GM18519 (cell line): ENCODE data around the gene GPR68.
"Not testable (repeated sequence)": the region's sequence is repeated elsewhere in the genome, so short reads cannot be mapped to it uniquely, and the experiment has no call there.

Experiments used
- ATAC-seq: cut with Tn5 transposase; IDR thresholded peaks from one replicate; pipeline ENCODE4 v1.9.1; 2021; ENCODE audit warnings: mild to moderate bottlenecking, moderate library complexity; ENCODE audit not compliant: unreplicated experiment, low FRiP score

The GPR68 gene

DNA sequence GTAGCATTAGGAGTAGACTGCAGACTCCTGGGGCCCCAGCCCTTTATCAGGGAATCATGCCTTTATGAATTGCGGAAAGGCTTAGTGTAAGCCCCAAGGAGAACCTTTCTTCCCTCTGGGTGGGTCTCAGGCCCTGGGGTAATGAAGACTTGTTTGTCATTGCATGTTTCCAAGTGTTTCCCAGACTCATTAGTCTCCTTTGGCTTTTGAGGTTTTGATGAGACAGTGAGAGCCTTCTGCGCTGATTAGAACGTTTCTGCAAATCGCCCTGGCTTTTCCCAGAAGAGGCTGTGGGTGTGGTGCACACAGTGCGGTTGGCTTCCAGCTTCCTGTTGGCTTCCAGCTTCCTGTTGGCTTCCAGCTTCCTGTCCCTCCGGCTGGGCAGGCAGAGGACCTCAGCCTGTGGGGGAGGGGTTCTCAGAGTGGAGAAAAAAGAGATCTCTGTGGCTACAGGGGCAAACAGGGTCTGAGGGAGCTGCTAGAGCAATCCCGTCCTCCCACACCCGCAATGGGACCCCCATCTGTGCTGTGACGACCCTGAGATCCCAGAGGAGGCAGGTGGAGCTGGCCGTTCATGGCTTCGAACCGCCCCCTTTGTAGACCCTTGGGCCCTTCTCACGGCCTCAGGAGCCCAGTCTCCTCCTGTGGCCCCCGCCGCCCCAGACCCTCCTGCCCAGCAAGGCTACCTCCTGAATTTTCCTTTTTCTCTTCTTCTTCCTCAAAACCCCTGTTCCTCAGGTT is 42.1 kb downstream of the GPR68 start:
- ATAC-seq: no peak

DNA sequence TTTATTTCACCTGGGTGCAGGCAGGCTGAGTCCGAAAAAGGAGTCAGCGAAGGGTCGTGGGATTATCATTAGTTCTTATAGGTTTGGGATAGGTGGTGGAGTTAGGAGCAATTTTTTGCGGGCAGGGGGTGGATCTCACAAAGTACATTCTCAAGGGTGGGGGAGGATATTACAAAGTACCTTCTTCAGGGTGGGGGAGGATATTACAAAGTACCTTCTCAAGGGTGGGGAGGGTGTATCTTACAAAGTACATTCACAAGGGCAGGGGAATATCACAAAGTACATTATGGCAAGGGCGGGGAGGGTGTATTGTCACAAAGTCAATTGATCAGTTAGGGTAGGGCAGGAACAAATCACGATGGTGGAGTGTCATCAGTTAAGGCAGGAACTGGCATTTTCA is 43.7 kb downstream of the GPR68 start:
- ATAC-seq: not testable (repeated sequence)

DNA sequence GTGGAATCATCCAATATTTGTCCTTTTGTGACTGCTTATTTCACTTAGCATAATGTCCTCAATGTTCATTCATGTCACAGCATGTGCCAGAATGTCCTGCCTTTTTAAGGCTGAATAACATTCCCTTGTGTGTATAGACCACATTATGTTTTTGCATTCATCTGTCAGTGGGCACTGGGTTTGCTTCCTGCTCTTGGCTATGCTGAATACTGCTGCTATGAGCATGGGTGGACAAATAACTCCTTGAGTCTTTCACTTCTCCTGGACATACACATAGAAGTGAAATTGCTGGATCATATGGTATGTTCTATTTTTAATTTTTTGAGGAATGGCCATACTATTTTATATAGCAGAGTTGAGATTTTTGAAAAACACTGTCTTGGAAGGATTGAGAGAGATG is 46.9 kb downstream of the GPR68 start:
- ATAC-seq: no peak

DNA sequence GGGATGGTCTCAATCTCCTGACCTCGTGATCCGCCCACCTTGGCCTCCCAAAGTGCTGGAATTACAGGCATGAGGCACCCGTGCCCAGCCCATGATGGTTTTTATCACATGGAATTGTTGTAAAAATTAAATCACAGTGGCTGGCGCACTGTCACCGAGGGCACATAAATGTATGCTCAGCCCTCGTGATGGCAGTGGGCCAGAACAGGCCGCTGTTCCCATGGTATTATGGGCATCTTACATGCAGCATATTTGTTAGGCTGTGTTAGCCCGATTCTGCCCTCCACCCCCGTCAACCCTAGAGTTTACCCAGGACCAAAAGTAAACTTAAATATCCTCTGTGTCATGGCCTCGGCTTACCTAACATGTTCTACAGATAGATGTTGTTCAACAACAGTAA is 48.6 kb downstream of the GPR68 start:
- no peak for ATAC-seq

DNA sequence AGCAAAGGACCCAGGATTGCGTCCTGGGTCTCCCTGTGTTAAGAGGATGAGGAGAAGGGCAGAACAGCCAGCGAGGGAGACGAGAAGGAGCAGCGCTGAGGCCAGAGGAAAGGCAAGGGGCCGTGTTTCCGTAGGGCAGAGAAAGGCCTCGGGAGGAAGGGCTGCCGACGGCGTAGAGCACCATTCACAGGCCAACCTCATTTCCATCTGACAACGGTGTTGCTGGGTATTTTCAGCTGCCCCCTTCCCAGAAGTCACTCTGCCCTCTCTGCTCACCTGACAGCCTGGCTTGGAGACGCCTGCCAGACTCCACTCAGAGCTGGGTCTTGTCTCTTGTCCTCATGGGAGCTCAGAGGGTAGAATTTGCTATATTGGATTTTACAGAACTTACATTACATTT is 51.4 kb downstream of the GPR68 start:
- no peak for ATAC-seq

DNA sequence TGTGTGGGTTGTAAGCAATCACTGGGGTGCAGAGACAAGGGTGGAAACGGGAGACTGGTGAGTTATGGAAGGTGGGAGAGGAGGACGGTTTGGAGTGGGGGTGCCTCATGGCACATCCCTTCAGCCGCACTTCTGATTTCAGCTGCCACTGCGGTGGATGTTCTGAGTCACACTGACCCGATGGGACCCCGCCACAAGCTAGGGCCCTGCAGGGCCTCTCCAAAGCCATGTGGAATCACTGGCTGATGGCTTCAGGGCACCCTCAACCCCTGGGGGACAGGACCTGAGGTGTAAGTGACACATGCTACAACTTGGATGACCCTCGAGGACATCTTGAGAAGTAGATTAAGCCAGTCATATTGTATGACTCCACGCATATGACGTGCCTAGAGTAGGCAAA is 53.7 kb downstream of the GPR68 start:
- no peak for ATAC-seq

DNA sequence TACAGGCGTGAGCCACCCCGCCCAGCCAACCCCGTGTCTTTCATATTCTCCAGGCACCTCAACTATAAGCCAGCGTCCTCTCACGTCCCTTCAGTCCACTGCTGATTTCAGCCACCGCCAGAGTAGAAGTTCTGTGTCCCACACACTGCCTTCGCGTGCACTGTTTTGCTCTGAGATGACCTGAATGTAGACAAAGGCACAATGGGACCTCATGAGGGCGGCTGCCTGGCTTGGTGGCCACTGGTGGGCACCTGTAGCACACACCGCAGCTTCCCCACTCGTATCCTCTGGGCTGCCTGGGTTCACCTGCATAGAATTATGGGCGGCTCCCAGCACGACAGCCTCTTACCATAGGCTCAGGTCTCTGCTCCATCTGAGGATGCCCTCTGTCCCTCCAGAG is 57.2 kb downstream of the GPR68 start:
- no peak for ATAC-seq

DNA sequence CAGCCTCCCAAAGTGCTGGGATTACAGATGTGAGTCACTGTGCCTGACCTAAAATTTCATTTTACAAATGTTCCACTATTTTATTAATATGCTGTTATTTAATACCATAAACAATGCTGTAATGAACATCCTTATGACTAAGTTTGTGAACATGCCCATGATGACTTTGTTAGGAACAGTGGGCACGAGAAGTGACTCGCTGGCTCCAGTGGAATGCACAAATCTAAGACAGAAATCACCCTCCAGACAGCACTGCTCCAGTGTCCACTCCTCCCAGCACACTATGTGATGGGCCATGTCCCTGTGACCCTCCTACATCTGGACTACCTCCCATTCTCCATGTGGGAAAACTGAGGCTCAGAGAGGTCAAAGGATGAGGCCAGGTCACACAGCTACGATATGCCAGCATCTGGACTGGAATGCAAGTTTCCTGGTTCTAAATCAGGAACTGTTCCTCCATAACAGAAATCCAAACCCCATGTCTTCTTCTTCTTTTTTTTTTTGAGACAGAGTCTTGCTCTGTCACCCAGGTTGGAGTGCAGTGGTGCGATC is 57.9 kb downstream of the GPR68 start:
- ATAC-seq: no peak

DNA sequence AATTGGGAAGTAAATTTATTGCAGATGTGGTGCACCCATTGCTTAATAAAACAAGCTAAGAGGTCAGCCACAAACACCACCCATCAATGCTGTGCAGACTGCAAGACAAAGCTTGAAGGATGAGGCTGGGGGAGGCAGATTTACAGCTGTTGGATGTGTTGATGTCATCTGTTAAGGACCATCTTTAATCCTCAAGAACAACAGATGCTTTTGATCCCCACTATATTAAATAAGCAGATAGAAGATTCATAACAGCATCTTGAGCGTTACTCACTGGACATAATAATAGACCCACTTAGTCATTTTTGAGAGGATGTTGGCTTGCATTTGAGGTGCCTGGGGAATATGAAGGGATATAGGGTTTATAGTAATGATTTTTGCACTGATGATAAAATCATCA is 58.8 kb downstream of the GPR68 start:
- ATAC-seq: no peak

DNA sequence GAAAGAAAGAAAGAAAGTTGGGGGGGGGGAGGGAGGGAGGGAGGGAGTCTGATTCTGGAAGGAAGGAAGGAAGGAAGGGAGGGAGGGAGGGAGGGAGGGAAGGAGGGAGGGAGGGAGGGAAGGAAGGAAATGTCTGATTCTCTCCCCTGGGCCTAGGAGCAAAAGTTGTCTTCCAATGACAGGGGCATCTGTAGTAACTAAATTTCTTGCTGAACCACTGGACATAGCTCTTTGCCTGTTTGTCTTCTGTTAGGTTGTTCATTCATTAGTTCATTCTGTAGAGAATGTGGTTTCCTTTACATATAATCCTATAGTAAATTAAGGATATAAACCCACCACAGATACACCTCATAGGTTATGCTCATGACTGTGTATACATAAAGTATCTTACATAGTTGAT is 59.9 kb downstream of the GPR68 start:
- ATAC-seq: no peak

DNA sequence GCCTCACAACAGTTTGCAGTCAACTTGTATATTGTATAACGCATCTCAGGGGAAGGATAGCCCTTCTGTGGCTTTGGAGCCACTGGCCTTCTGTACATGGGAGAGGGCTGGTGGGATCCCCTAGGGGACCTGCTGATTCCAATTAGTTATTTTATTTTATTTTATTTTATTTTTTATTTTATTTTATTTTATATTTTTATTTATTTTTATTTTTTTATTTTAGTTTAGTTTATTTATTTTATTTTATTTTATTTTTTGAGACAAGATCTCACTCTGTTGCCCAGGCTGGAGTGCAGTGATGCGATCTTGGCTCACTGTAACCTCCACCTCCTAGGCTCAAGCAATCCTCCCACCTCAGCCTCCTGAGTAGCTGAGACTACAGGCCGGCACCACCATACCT is 61.8 kb downstream of the GPR68 start:
- not testable (repeated sequence) for ATAC-seq
